Measurements from ENCODE around the gene LUZP4. TPM values are rescaled to one million over a fixed set of nuclear protein-coding genes. Genes with fewer than 3 reads are reported as not detected.
"Not testable (repeated sequence)": the region's sequence is repeated elsewhere in the genome, so short reads cannot be mapped to it uniquely, and the experiment has no call there.

The LUZP4 gene
- total RNA-seq, 3 donors from 2014 or later: not detected

DNA sequence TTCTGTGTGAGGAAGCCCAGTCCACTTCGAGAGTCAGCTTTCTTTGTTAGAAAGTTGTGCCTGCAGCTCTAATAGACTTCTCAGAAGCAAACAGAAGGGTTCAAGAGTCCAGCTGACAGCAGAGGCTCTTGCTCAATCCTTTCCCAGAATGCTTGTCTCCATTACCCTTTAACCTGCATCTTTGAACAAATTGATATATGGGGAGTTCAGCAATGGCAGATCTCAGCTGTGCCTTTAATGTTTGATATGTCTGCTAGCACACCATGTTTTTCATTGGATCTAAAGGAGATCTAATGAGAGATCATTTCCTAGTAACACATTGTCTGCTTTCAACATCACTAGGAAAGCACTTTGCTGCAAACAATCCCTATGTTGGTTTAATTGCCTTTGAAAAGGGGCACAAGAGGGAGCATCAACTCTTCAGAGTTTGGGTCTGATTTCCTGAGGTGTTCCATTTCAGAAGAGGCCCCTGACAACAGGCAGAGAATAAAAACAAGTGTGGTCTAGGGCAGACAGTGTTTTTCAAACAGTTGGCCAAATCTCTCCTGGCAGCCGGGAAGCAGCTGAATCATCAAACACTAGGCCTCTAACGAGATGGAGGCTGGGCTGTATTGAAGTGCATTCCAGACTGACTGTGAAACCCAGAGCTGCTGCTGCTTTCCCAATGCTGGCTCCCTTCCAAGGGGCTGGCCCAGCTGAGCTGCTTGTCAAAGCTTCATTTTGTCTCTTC lies 55.5 kb downstream of the LUZP4 start:
- intact Hi-C loops (cut with DNase I; ENCODE audit: low total_unique reads): no loop called here
- Histone ChIP-seq H3K36me3 (no peaks in the 10 kb centered on the region), H3K4me3 (no peak overlapping the region), H3K27me3 (peaks cover 0 to 59% of the 10 kb centered on the region in 2 donors), H3K4me1 (no peaks in the 10 kb centered on the region), H3K9me3 (no peaks in the 10 kb centered on the region), H3K27ac (peak overlapping the region; percentile 82 to 89)
- peak; percentile 64 to 84 for DNase-seq (ENCODE audit: low spot score in 2 of 2)
- peak in 2 of 3 donors; percentile 27 to 80 for TF ChIP-seq POLR2AphosphoS5 (IDR thresholded peaks at IDR 0.05)
- no peak for TF ChIP-seq POLR2A (IDR thresholded peaks at IDR 0.05)
- TF ChIP-seq, protein P1, sequence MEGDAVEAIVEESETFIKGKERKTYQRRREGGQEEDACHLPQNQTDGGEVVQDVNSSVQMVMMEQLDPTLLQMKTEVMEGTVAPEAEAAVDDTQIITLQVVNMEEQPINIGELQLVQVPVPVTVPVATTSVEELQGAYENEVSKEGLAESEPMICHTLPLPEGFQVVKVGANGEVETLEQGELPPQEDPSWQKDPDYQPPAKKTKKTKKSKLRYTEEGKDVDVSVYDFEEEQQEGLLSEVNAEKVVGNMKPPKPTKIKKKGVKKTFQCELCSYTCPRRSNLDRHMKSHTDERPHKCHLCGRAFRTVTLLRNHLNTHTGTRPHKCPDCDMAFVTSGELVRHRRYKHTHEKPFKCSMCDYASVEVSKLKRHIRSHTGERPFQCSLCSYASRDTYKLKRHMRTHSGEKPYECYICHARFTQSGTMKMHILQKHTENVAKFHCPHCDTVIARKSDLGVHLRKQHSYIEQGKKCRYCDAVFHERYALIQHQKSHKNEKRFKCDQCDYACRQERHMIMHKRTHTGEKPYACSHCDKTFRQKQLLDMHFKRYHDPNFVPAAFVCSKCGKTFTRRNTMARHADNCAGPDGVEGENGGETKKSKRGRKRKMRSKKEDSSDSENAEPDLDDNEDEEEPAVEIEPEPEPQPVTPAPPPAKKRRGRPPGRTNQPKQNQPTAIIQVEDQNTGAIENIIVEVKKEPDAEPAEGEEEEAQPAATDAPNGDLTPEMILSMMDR (IDR thresholded peaks at IDR 0.05): no peak

DNA sequence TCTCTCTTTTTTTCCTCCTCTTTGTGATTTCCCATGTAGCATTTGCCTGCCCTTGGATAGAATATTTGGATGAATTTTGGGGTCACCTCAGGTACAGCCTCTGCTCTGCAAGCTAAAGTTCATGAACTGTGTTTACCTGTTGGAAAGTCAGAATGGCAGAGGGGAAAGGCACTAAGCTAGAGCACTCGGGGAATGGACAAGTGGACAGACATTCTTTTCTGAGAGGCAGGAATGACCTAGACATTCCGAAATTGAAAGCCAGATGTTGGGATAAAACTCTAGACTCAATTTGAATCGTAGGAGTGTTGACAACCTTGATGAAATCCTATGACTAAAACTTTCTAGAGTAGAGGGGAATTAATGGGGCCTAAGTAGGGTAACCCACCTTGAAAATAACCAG lies 56.1 kb downstream of the LUZP4 start:
- intact Hi-C loops (cut with DNase I; ENCODE audit: low total_unique reads): no loop called here
- Histone ChIP-seq H3K9me3 (no peaks in the 10 kb centered on the region), H3K4me3 (no peak overlapping the region), H3K27ac (peak overlapping the region; percentile 82 to 89), H3K36me3 (no peaks in the 10 kb centered on the region), H3K27me3 (peaks cover 0 to 60% of the 10 kb centered on the region in 2 donors), H3K4me1 (no peaks in the 10 kb centered on the region)
- no peak for DNase-seq (ENCODE audit: low spot score in 2 of 2)
- no peak for TF ChIP-seq POLR2AphosphoS5 (IDR thresholded peaks at IDR 0.05)

DNA sequence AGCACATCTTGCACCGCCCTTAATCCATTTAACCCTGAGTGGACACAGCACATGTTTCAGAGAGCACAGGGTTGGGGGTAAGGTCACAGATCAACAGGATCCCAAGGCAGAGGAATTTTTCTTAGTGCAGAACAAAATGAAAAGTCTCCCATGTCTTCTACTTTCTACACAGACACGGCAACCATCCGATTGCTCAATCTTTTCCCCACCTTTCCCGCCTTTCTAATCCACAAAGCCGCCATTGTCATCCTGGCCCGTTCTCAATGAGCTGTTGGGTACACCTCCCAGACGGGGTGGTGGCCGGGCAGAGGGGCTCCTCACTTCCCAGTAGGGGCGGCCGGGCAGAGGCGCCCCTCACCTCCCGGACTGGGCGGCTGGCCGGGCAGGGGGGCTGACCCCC lies 57.2 kb downstream of the LUZP4 start:
- H3K27ac ChIP-seq; H3K36me3 ChIP-seq; H3K9me3 ChIP-seq; H3K4me3 ChIP-seq; H3K4me1 ChIP-seq; intact Hi-C loops (cut with DNase I; ENCODE audit: low total_unique reads); DNase-seq (ENCODE audit: low spot score in 2 of 2): not testable (repeated sequence)
- H3K27me3 ChIP-seq: peaks cover 0 to 56% of the 10 kb centered on the region in 2 donors

DNA sequence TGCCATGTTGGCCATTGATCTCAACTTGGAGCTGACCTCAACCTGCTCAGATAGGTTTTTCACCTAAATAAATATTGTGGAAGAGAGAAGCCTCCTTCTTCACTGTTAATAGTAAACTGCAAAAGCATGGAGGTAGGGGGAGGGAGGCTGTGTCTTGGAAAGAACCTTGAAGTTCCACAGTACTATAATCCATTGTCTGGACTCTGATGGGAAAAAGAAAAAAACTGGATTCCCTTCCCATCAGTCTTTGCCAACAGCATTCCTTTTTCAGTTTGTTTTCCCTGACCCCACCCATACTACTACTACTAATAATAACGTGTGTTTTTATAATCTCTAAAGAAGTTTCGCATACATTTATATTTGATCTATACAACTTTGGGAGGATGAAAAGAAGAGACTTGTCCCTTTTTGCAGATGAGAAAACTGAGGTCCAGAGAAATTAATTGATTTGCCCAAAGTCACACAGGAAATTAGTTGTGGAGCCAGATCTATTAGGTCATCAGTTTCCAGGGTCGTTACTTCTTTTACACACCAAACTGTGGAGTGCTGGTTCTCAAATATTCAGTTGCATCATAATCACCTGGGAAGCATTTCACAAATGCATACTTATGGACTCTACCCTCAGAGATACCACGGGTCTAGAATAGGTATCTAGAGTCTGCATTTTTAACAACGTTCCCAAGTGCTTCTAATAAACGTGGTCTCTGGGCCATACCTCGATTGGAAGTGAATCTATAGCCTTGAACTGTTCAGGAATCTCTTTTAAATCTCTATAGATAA lies 59.1 kb downstream of the LUZP4 start:
- H3K27ac ChIP-seq: no peak overlapping the region
- intact Hi-C loops (cut with DNase I; ENCODE audit: low total_unique reads): no loop called here
- no peak overlapping the region for H3K4me3 ChIP-seq
- TF ChIP-seq POLR2A (IDR thresholded peaks at IDR 0.05) (no peak), POLR2AphosphoS5 (IDR thresholded peaks at IDR 0.05) (no peak)
- TF ChIP-seq, protein P1 (IDR thresholded peaks at IDR 0.05): no peak
- H3K36me3 ChIP-seq: no peaks in the 10 kb centered on the region
- no peaks in the 10 kb centered on the region for H3K4me1 ChIP-seq
- no peaks in the 10 kb centered on the region for H3K9me3 ChIP-seq
- peaks cover 0 to 43% of the 10 kb centered on the region in 2 donors for H3K27me3 ChIP-seq
- DNase-seq (ENCODE audit: low spot score in 2 of 2): no peak

DNA sequence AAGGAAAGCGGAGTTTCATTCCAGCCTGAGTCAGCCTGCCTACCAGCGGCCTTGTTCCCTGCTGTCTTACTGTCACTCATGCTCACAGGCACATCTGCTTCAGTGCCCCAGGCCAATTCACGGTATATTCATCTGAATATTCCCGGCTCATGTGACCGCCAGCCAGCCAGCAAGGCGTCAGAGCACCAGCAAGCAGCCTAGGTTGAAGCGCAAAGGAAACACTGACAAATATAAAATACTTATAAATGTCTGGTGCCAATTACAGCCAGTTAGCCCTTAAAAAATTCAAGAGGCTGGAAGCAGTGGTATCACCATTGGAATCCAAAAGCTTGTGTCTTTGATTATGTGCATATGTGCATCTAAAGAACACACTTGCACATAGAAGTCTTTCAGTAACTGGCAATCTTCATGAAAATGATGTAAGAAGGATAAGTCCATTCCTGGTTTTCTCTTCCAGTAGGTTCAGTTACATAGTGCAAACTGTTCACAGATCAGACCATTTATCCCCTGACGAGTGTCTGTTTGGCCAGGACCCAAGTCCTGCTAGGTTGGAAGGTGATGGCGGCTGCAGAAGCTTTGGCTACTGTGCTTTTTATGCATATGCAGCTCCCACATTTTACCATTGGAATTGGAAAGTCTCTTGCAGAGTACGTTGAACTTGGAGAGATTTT lies 61.3 kb downstream of the LUZP4 start:
- H3K27ac ChIP-seq: no peak overlapping the region
- DNase-seq (ENCODE audit: low spot score in 2 of 2): no peak
- H3K9me3 ChIP-seq: no peaks in the 10 kb centered on the region
- no peaks in the 10 kb centered on the region for H3K36me3 ChIP-seq
- intact Hi-C loops (cut with DNase I; ENCODE audit: low total_unique reads): no loop called here
- H3K27me3 ChIP-seq: peaks cover 0 to 37% of the 10 kb centered on the region in 2 donors
- no peak overlapping the region for H3K4me3 ChIP-seq
- no peaks in the 10 kb centered on the region for H3K4me1 ChIP-seq
- TF ChIP-seq, protein P1 (IDR thresholded peaks at IDR 0.05): no peak
- TF ChIP-seq POLR2AphosphoS5 (IDR thresholded peaks at IDR 0.05) (no peak), POLR2A (IDR thresholded peaks at IDR 0.05) (no peak)

DNA sequence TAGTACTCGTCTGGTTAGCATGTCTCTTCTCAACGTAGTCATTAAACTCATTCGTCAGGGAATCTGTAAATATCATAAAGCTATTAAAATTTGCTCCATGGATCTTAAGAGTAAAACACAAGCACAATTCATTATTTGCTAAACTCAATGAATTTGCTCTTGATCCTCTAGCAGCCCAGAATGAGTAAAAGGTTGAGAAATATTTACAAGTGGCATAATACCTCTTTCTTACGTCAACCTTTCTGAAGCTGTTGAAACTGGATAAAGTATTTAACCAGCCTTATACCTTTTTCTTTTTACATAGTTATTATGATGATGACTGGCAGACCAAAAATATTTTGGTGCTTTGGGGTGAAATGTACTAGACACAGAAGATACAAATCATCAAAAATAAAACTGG lies 66.9 kb downstream of the LUZP4 start:
- H3K27ac ChIP-seq: no peak overlapping the region

More for the DNA sequence above, 66.9 kb downstream of the LUZP4 start:
- Histone ChIP-seq H3K4me3 (no peak overlapping the region), H3K27me3 (peaks cover 0 to 44% of the 10 kb centered on the region in 2 donors), H3K9me3 (no peaks in the 10 kb centered on the region), H3K4me1 (no peaks in the 10 kb centered on the region), H3K36me3 (no peaks in the 10 kb centered on the region)
- TF ChIP-seq POLR2A (IDR thresholded peaks at IDR 0.05) (no peak), POLR2AphosphoS5 (IDR thresholded peaks at IDR 0.05) (no peak)
- TF ChIP-seq, protein P1 (IDR thresholded peaks at IDR 0.05): no peak
- DNase-seq (ENCODE audit: low spot score in 2 of 2): no peak
- intact Hi-C loops (cut with DNase I; ENCODE audit: low total_unique reads): no loop called here
